ENCODE data around the gene SLC30A2. TPM values are rescaled to one million over a fixed set of nuclear protein-coding genes. Genes with fewer than 3 reads are reported as not detected.

Gene SLC30A2
- total RNA-seq, 2 donors from 2014 or later = not detected

- Histone ChIP-seq H3K9me3 (no peaks in the 10 kb centered on the region), H3K4me1 (ENCODE audit: control insufficient read depth in 1 of 2, low read depth in 2 of 2) (no peaks in the 10 kb centered on the region), H3K36me3 (no peaks in the 10 kb centered on the region), H3K27ac (no peak overlapping the region), H3K4me3 (no peak overlapping the region), H3K27me3 (replicated peaks; ENCODE audit: insufficient read depth) (no peaks in the 10 kb centered on the region)
- no peak for ATAC-seq (ENCODE audit: insufficient number of reproducible peaks, low FRiP score, low read depth)
- no peak for DNase-seq (ENCODE audit: low spot score)
- no peak for TF ChIP-seq CTCF (IDR thresholded peaks at IDR 0.05)
Measured at GRCh38 chr1:26027716-26028489, 18.0 kb downstream of the SLC30A2 start.

- DNase-seq (ENCODE audit: low spot score) (no peak), ATAC-seq (ENCODE audit: insufficient number of reproducible peaks, low FRiP score, low read depth) (no peak)
- no peak for TF ChIP-seq CTCF (IDR thresholded peaks at IDR 0.05)
- Histone ChIP-seq H3K9me3 (no peaks in the 10 kb centered on the region), H3K4me3 (no peak overlapping the region), H3K4me1 (ENCODE audit: control insufficient read depth in 1 of 2, low read depth in 2 of 2) (peaks cover 6 to 23% of the 10 kb centered on the region in 2 donors), H3K27ac (no peak overlapping the region), H3K27me3 (replicated peaks; ENCODE audit: insufficient read depth) (no peaks in the 10 kb centered on the region), H3K36me3 (no peaks in the 10 kb centered on the region)
Measured at GRCh38 chr1:26025517-26025916, 20.4 kb downstream of the SLC30A2 start.

- no peak for TF ChIP-seq CTCF (IDR thresholded peaks at IDR 0.05)
- ATAC-seq (ENCODE audit: insufficient number of reproducible peaks, low FRiP score, low read depth) (no peak), DNase-seq (ENCODE audit: low spot score) (no peak)
- no peaks in the 10 kb centered on the region for H3K36me3 ChIP-seq
- no peak overlapping the region for H3K27ac ChIP-seq
- peaks cover 6 to 27% of the 10 kb centered on the region in 2 donors for H3K4me1 ChIP-seq (ENCODE audit: control insufficient read depth in 1 of 2, low read depth in 2 of 2)
- no peaks in the 10 kb centered on the region for H3K27me3 ChIP-seq (replicated peaks; ENCODE audit: insufficient read depth)
- no peaks in the 10 kb centered on the region for H3K9me3 ChIP-seq
- no peak overlapping the region for H3K4me3 ChIP-seq
Measured at GRCh38 chr1:26025060-26025459, 20.9 kb downstream of the SLC30A2 start.

- no peak for ATAC-seq (ENCODE audit: insufficient number of reproducible peaks, low FRiP score, low read depth)
Measured at GRCh38 chr1:26023826-26024225, 22.1 kb downstream of the SLC30A2 start.

GRCh38 chr1:26023009-26023408, 22.9 kb downstream of the SLC30A2 start:
- DNase-seq (ENCODE audit: low spot score) (no peak), ATAC-seq (ENCODE audit: insufficient number of reproducible peaks, low FRiP score, low read depth) (no peak)
- no peaks in the 10 kb centered on the region for H3K27me3 ChIP-seq (replicated peaks; ENCODE audit: insufficient read depth)
- H3K9me3 ChIP-seq = no peaks in the 10 kb centered on the region
- H3K4me3 ChIP-seq = no peak overlapping the region
- no peaks in the 10 kb centered on the region for H3K36me3 ChIP-seq
- no peak overlapping the region for H3K27ac ChIP-seq
- peaks cover 6 to 30% of the 10 kb centered on the region in 2 donors for H3K4me1 ChIP-seq (ENCODE audit: control insufficient read depth in 1 of 2, low read depth in 2 of 2)
- no peak for TF ChIP-seq CTCF (IDR thresholded peaks at IDR 0.05)

More at GRCh38 chr1:26023826-26024225, 22.1 kb downstream of the SLC30A2 start:
- TF ChIP-seq CTCF (IDR thresholded peaks at IDR 0.05) = no peak
- no peak for DNase-seq (ENCODE audit: low spot score)
- Histone ChIP-seq H3K4me3 (no peak overlapping the region), H3K9me3 (no peaks in the 10 kb centered on the region), H3K27me3 (replicated peaks; ENCODE audit: insufficient read depth) (no peaks in the 10 kb centered on the region), H3K4me1 (ENCODE audit: control insufficient read depth in 1 of 2, low read depth in 2 of 2) (peaks cover 6 to 30% of the 10 kb centered on the region in 2 donors), H3K36me3 (no peaks in the 10 kb centered on the region), H3K27ac (no peak overlapping the region)
